SH-SY5Y (cell line): Measurements from ENCODE around the gene PRR12.

Experiments used
- GATA2 ChIP-seq: IDR thresholded peaks from 2 replicates; pipeline ENCODE4 v1.6.1; 2011; ENCODE audit warnings: mild to moderate bottlenecking, low read depth, low read length
- GATA3 ChIP-seq: IDR thresholded peaks from 2 replicates; pipeline ENCODE4 v1.6.1; 2011; ENCODE audit warnings: low read depth, mild to moderate bottlenecking, low read length, moderate library complexity

GRCh38 chr19:49635530-49636232, 44.7 kb downstream of the PRR12 start:
- TF ChIP-seq GATA2: no peak
- TF ChIP-seq GATA3: no peak
